Body of pancreas (tissue), 4 donors: ENCODE measurements around the gene DLG2.

Experiments used
- CTCF ChIP-seq, 7 experiments: fragments of 450-650 bp in 4 of 7; fragments of 200-600 bp in 3 of 7; sonication (generic) in 3 of 7; IDR thresholded peaks; one replicate each; pipeline ENCODE4 v1.5.1; 2016 to 2019; ENCODE audit warnings: antibody characterized with exemption in 7 of 7
- POLR2A ChIP-seq, 3 donors: fragments of 450-650 bp; IDR thresholded peaks; one replicate each; pipeline ENCODE4 v1.6.1; 2016; ENCODE audit warnings: antibody characterized with exemption in 3 of 3, mild to moderate bottlenecking in 2 of 3

DNA sequence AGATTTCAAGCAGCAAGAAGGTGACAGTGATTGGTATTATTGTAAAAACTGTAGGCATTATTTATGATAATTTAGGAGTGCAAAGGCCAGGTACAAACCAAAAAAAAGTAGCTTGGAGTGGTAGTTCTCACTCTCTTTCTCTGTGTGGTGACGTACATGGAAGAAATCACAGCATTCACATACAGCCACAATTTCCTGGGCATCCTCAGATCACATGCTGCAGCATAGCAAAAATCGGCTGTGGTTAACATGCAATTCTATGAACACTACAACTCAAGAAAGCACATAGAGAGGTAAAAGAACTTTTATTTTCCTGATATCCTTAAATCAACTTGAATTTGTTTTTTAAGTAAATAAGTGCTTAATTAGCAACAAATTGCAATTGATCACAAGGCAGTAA, 875.8 kb downstream of the DLG2 start:
- TF ChIP-seq CTCF (IDR thresholded peaks at IDR 0.05) = no peak
- no peak for TF ChIP-seq POLR2A (IDR thresholded peaks at IDR 0.05)
